ENCODE data around the gene AGRP.
A peak's percentile ranks its signal among the peaks of the same experiment; 100 is the strongest.
"Not testable (repeated sequence)": the region's sequence is repeated elsewhere in the genome, so short reads cannot be mapped to it uniquely, and the experiment has no call there.

AGRP gene, protein sequence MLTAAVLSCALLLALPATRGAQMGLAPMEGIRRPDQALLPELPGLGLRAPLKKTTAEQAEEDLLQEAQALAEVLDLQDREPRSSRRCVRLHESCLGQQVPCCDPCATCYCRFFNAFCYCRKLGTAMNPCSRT
- 0 reads per million in 2 donors for total RNA-seq

DNA sequence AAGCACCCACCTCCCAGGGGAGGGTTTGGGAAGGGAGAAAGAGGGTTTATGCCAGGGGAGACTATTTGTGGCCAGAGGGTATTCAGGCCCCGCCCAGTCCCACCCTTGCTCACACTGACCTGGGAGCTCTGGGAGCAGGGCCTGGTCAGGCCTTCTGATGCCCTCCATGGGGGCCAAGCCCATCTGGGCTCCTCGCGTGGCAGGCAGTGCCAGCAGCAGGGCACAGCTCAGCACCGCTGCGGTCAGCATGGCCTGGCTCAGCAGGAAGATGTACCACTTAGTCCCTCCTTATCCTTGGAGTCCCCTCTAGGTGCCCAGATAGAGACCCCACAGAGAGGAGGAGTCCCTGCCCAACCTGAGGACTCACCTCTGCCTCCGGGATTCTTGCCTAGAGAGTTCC lies at the start of gene AGRP:
Gene AGRP (minus strand): TSS at position 398 of the 400 bp plus-strand sequence. CDS start 149 bp downstream, at position 249.
- no peak for DNase-seq

DNA sequence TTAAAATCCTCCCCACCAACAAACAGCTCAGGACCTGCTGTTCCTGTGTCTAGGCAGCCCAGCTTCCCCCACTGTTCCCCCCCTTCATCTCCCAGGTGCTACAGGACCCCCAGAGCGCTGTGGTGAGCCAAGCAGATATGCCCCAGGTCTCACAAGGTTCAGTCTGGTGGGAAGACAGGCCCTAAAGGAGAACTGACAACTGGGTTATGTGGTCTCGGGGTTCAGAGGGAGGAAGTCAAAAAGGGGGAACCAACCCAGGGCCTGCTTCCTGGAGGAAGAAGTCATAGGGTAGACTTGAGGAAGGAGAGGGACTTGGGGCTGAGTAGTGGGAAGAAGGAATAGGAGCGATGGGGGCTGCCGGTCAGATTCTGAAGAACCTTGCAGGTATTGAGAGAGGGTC lies 47.9 kb upstream of the AGRP start:
- no peak for DNase-seq

DNA sequence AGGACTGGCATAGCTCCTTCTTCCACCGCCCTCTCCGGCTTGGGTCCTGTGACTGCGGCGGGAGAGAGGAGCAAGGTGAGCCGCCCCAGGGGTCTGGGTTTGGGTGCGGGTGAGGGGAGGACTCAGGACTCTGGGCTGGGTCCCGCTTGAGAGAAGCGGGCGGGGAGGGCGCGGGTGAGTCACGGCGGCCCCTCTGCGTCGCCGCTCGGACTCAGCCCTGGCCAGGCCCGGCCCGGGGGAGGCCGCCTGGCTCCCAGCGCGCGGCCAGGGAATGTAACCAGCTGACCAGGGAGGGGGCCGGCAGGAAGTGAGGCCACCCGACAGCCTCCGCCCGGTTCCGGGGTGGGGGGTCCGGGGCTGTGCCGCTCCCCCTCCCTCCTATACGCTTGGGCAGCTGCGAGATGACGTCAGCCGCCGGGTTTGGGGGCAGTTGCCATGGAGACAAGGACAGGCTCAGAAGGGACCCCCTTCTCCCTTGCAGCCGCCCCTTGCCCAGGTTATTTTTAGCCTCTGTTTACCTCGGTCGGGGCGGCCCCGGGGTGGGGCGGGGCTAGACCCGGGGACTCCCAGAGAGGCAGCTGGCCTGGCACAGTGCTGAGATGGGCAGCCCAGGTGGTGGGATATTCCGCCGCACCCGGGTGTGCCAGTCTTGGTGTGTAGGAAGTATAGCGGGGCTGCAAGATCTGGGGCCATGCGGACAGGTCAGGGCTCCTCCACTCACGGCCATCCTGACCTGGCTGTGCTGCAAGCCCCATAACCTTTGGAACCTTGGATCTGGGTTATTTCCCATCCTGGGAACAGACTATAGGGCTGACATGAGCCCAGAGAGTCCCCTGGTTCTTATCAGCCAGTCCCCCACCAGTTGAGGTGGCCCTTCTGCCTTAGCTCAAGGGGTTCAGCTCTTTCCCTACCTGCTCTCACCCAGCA lies 46.9 kb upstream of the AGRP start:
- no peak for DNase-seq

DNA sequence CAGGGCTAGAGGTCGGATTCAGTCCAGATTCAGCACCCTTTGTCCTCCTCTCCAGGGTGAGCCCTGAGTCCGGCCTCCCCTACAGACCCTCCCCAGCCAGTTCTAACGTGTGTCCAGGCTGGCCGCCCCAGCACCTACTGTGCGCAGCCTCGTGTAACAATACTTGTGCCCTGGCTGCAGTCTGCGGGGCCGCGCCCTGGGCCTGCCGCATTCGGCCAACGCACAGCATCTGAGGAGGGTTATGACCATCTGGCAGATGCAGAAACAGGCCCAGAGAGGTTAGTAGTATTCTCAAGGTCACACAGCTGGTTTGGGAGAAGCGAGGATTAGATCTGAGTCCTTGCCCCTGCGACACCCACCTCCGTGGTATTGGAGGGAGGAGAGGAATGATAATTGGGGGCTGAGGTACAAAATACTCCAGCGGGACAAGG lies 46.2 kb upstream of the AGRP start:
- no peak for DNase-seq

DNA sequence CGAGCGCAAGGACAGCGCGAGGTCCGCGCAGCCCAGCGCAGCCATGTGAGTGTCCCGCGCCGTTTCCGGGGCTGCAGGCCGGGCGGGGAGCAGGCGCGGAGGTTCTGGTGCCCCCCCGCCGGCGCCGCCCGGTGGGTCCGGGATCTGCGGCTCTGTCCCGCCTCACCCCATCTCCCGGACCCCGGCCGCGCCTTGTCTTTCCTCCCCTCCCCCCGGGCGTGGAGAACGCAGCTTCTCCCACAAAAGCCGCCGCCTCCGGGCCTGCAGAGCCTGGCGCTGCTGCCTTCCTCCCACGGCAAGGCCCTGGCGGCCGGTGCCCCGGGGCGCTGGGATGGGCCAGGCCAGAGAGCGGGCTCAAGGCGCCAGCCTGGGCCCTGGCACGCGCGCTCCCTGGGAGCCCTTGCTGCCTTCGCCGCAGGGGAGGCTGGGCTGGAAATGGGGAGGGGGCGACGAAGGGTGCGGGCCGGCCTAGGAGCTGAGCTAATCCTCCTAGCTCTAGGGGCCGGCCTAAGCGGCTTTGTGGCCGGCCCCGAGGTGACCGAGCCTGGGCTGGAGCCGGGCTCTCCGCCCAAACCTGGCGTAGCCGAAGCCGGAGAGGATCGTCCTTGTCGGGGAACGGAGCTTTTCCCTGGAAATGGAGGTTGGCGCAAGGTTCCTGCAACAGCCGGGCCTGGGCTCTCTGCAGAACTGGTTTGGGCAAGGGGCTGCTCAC lies 45.7 kb upstream of the AGRP start:
- no peak for DNase-seq

DNA sequence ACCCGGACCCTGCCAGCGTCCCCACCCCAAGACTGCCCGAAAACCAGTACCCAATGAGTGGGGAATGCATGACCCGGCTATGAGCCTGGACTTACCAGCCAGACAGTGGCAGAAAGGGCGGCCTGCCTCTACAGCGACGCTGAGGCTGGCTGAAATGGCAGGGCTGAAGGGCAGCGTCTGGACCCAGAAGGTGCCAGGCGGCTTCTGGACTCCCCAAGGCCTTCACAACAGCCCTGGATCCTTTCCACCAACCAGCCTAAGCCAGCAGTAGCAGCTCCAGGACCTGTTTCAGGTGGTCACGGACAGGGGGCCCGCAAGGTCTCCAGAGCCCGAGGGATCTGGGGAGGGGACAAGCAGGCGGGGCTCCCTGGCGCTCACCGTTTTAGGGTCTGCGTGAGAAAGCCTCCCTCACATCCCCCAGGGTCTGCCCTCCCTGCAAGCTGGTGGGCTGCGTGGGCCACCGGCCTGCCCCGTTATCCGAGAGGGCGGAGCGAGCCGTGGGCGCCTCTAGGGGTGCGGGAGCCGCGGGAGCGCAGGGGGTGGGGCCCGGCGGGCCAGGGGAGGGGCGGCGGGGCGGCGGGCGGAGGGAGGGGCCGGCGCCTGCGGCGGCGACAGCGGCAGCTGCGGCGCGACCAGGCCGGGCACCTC lies 45.0 kb upstream of the AGRP start, which contains the start of gene RIPOR1:
Gene RIPOR1 (plus strand): TSS at position 608 of the 648 bp plus-strand sequence. CDS start 9,618 bp downstream, outside the sequence.
- DNase-seq: peak; percentile 38

DNA sequence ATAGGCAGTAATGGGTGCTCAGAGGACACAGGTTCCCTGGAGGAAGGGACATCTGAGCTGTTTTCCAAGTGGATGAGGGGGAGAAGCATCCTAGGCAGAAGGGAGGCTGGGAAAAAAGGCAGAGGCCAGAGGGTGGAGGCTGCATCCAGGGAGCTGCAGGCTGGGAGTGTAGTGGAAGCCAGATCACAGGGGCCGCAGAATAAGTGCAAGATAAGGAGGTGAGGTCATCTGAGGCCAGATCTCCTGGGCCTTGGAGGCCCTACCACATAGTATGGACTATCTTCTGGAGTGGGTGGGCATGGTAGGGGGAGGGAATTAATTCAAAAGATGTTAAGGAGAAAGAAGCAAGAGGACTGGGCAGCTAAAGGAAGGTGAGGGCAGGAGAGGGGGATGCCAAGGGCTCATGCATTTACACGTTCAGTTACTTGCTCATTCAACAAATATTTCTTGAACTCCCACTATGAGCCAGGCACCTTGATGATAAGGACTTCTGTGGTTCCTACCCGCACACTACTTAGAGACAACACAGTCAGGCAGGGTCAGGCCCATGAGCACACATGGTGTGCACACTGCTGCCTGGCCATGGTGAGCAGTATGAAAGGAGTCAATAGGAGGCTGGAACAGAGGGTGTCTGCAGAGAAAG lies 42.9 kb upstream of the AGRP start:
- no peak for DNase-seq

DNA sequence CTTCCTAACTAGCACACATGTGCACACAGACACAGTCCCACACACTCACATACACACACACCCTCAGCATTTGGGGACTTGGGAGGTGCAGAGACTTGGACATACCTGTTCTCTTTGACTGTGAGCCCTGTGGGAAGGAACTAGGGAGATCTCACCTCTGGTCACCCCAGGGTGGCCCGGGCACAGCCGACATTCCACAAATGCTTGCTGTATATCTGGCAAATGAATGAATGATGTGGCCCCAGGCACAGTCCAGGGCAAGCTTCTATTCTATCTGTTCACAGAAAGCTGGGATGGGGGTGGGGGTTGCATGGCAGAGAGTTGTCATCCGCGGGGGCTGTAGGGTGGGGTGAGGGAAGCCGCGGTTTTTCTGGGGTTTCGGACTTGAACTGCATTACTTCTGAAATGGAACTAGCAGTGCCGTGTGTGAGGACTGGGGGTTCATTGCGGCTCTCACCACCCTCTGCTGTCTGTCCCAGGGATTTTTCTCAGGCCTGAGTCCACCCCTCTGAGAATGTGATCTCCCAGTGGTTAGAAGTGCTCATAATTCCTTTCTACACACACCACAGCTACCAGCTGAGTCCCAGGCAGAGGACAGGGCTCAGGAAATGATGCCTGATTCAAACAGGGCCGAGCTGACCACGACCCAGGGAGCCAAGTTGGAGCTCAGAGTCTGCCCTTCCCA lies 42.0 kb upstream of the AGRP start:
- no peak for DNase-seq

DNA sequence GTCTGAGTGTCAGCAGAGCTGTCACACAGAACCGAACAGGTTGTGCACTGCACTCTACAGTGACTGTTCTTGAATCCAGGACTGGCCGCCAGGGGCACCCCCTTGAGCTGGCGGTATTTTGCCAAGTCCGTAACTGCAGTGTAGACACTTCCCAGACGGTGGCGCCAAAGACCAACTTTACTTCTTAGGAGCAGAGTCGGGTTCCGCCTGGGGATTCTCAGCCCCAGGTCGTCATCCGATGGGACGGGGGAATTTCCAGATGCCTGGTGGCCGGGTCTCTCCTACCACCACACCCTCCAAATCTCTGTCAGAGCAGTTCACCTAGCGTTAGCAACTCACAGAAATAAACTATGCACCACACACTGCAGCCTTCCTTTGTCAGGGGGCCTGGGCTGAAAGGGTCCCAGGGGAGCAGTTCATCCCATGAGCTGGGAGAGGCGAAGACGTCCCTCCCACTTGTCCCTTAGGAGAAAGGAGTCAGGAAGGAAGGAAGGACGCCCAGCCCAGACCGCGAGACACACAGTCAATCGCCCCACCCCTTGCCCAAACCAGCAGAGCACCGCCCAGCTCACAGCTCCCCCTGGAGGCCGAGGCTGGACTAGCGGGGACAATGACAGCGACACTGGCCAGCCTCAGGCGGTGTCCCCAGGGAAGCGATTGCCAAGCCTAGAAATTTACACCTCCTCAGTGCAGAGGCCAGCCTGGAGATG lies 37.9 kb upstream of the AGRP start:
- DNase-seq: peak; percentile 57

DNA sequence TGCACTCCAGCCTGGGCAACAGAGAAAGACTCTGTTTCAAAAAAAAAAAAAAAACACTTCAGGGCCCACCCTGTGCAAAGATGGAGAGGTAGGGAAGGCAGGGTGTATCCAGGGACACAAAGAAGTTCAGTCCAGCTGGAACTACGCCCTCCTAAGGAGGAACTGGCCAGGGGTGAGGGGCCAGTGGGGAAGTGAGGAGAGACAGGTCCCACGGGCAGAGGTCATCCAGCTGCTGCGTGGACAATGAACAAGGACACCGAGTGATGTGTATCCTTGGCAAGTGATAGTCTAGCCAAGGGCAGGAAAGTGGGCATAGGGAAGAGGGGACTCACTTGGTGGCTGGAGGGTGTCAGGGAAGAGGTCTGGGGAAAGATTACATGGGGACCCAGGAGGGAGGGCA lies 35.9 kb upstream of the AGRP start:
- no peak for DNase-seq

DNA sequence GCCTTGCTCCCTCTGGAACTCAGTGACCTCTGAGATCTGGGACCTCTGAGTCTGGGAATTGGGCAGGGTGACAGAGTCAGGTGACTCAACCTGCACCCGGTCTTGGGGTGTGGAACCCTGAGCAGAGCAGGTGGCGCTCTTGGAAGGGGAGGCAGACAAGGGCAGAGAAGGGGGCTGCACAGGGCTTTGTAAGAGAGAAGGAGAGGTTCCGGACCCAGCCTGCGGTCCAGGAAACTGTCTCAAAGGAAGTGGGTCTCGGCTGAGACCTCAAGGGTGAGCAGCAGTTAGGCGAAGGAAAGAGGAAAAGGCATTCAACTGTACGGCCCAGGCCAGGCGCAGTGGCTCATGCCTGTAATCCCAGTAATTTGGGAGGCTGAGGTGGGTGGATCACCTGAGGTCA lies 35.3 kb upstream of the AGRP start:
- no peak for DNase-seq

DNA sequence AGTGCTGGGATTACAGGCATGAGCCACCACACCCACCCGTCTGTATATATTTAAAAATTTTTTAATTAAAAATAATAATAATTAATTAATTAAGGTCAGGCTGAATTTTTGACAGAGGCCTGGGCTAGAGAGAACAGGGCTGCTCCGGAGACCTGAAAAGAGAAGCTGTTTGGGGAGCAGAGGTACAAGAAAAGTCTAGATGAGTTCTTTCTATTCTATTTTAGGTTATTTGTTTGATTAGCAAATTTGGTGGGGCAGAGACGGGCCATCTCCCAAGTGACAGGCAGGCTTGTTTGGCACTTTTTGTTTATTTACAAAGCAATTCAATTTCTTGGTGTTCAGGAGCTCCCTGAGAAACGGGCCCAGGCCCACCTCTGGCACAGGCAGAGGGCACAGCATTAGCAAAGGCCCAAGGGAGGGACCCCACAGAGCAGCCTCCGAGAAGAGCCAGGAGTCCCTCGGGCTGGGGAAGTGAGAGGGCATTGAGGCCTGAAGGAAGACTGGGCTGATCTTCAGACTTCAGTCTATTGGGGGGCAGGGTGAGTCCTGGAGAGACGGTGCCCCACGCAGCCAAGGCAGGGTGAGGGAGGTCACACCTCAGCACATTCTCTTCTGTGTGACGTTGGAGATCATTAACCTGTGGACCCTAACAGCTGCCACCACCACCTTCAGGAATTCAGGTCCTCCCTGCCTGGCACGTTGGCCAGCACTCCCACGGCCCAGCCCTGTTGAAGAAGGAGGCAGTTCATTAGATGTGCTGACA lies 34.5 kb upstream of the AGRP start:
- DNase-seq: no peak

DNA sequence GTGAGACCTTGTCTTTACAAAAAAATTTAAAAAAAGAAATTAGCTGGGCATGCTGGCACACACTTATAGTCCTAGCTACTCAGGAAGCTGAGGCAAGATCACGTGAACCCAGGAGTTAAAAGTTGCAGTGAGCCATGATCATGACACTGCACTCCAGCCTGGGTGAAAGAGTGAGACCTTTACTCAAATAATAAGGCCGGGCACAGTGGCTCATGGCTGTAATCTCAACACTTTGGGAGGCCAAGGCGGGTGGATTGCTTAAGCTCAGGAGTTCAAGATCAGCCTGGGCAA lies 33.8 kb upstream of the AGRP start:
- no peak for DNase-seq

DNA sequence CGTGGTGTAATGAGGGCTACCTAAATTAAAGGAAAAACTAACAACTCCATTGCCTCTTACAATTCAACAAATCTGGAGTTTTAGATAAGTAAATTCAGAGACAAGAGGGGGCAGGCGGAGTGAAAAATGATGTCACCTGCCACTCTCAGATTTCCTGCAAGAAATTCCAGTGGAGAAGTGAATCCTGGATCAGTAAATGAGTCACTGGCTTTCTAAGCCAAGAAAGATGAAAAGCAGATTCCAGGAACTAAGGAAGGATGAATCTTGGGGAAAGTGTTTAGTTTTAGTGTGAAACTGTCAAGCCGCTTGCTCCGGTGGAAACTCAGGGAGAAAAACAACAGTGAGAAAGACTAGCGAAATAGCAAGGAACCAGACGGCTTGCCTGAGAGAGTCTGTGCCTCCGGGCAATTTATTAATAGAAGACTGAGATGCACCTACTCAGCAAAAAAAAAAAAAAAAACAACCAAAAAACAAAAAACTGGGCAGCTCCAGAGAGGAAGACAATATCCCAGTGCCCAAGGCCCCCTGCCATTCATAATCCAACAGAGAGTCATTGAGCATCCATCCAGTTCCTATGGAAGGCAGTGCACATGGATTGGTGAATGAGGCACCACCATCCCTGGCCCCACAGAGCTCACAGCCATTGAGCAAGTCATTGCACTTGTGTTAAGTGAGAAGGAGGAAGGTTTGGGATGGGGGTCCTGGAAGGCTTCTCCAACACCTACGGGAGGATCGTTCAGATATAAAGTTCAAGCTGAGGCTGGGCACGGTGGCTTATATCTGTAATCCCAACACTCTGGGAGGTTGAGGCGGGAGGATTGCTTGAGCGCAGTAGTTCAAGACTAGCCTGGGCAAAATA lies 33.2 kb upstream of the AGRP start:
- DNase-seq: no peak

DNA sequence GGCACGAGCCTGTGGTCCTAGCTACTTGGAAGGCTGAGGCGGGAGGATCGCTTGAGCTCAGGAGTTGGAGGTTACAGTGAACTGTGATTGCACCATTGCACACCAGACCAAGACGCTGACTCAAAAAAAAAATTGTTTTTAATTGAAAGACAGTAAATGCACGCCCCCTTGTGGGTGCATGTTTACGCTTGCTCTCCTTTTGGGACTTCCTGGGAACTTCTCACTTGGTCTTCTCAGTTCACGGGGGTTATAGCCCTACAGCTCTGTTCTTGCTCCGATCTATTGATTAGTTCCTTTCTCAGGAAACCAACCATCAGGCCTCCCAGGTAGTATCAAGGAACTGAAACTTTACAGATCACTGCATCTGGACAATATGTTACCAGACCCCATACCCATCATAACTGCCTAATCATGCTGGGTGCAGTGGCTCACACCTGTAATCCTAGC lies 31.1 kb upstream of the AGRP start:
- DNase-seq: no peak

DNA sequence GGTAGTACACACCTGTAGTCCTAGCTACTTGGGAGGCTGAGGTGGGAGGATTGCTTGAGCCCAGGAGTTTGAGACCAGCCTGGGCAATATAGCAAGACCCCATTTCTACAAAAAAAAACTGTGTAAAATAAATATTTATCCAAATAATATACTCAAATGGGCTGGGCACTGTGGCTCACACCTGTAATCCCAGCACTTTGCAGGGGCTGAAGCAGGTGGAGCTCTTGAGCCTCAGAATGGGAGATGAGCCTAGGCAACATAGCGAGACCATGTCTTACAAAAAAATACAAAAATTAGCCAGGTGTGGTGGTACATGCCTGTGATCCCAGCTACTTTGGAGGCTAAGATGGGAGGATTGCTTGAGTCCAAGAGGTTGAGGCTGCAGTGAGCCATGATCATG lies 30.5 kb upstream of the AGRP start:
- not testable (repeated sequence) for DNase-seq

DNA sequence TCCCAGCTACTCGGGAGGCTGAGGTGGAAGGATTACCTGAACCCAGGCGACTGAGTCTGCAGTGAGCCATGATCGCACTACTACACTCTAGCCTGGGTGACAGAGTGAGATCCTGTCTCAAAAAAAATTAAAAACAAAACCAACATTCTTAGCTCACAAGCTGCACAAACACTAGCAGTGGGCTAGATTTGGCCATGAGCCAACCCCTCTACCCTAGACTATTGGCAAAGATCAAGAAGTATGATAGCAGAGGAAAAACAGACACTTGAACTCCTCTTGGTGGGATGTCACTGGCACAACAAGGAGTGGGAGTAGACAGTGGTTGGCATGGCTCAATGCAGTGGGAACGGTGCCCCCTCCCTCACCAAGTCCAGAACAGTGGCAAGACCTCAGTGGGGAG lies 25.7 kb upstream of the AGRP start:
- no peak for DNase-seq

DNA sequence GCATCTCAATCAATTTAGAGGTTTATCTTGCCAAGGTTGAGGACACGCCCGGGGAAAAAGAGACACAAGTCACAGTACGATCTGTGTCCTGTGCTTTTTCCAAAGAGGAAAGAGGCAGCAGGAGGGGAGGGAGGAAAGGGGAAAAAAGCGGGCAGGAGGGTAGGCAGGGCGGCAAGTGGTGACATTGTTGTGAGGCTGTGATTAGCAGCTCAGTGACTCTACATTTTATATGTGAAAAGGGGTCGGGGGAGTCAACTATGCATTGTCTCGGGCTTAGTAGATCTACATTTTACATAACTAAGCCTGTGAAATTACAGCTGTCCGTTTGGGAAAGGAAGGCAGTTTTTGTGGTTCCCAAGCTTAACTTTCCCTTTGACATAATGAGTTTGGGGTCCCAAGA lies 23.1 kb upstream of the AGRP start:
- no peak for DNase-seq
